NCI-H345 treated with DMSO at 0.1 percent for 48 hours (cell line): Measurements from ENCODE around the gene IRF6.

Source experiments
- DNase-seq: peaks from one replicate; lab custom pipeline; 2025; ENCODE audit not compliant: unreplicated experiment; lab: John Stamatoyannopoulos, UW

IRF6 gene

GRCh38 chr1:209736490-209737117 lies 69.3 kb downstream of the IRF6 start:
- no peak for DNase-seq
